ENCODE results near the gene RASGRP3. TPM values are rescaled to one million over a fixed set of nuclear protein-coding genes. Genes with fewer than 3 reads are reported as not detected.

The RASGRP3 gene
- total and polyA plus RNA-seq, 9 of the 15 experiments (the other 6 are each of a cell fraction or from before 2014, with no cell fraction given), result 0.18 to 1.7 (median 1.2) TPM

- TF ChIP-seq E2F6 (IDR thresholded peaks at IDR 0.05; ENCODE audit: borderline replicate concordance in 1 of 2, extremely low read depth in 1 of 2, insufficient read depth in 1 of 2, insufficient read length in 1 of 2, low read depth in 1 of 2, low read length in 1 of 2, poor library complexity in 1 of 2, severe bottlenecking in 1 of 2) (peak; percentile 6 to 61), EZH2 (IDR thresholded peaks at IDR 0.05; ENCODE audit: borderline replicate concordance, low read depth, low read length) (no peak), MAZ (CRISPR knock-in tag; conservative IDR thresholded peaks at IDR 0.05 in 1 of 2, IDR thresholded peaks at IDR 0.05 in 1 of 2) (0 out of 4 replicates have a peak, but pooled peaks of 1 of the 2 experiments have one; percentile 20), EP400 (IDR thresholded peaks at IDR 0.05) (peak; percentile 35; the same call in 1 of the 2 replicates), ATF1 (CRISPR knock-in tag; IDR thresholded peaks at IDR 0.05) (no peak), ATF1 (tag; IDR thresholded peaks at IDR 0.05) (peak; percentile 83), DEAF1 (CRISPR knock-in tag; IDR thresholded peaks at IDR 0.05) (0 out of 2 replicates have a peak, but pooled peaks have one; percentile 23), NCOA6 (IDR thresholded peaks at IDR 0.05) (no peak), ARID4B (CRISPR knock-in tag; IDR thresholded peaks at IDR 0.05) (0 out of 2 replicates have a peak, but pooled peaks have one; percentile 13), TFE3 (CRISPR knock-in tag; IDR thresholded peaks at IDR 0.05) (no peak), RBM17 (IDR thresholded peaks at IDR 0.05; ENCODE audit: borderline replicate concordance, low read depth, low read length) (no peak), MITF (IDR thresholded peaks at IDR 0.05) (no peak), TCFL5 (CRISPR knock-in tag; conservative IDR thresholded peaks at IDR 0.05) (no peak), NRF1 (conservative IDR thresholded peaks at IDR 0.05 in 1 of 2, IDR thresholded peaks at IDR 0.05 in 1 of 2) (0 out of 4 replicates have a peak, but pooled peaks of 1 of the 2 experiments have one; percentile 34)
Observed at GRCh38 chr2:33477473-33478468, 1.3 kb downstream of the RASGRP3 start (continued).

Measured in K562 (cell line).